ENCODE results near the gene TUBB2B.
A peak's percentile ranks its signal among the peaks of the same experiment; 100 is the strongest.
"Not testable (repeated sequence)": the region's sequence is repeated elsewhere in the genome, so short reads cannot be mapped to it uniquely, and the experiment has no call there.

TUBB2B gene

GRCh38 chr6:3253597-3253961, 26.1 kb upstream of the TUBB2B start:
- DNase-seq = no peak

GRCh38 chr6:3252861-3253596, 25.6 kb upstream of the TUBB2B start:
- DNase-seq = no peak

GRCh38 chr6:3252369-3252768, 24.9 kb upstream of the TUBB2B start:
- DNase-seq = no peak

GRCh38 chr6:3251462-3252314, 24.2 kb upstream of the TUBB2B start:
- peak; percentile 78 to 84 for DNase-seq

GRCh38 chr6:3250231-3250675, 22.8 kb upstream of the TUBB2B start:
- DNase-seq = no peak

- DNase-seq = no peak
These were observed 22.4 kb upstream of the TUBB2B start for GRCh38 chr6:3249821-3250220.

- no peak for DNase-seq
These were observed 20.0 kb upstream of the TUBB2B start for GRCh38 chr6:3247255-3248146.

GRCh38 chr6:3245216-3245615, 17.8 kb upstream of the TUBB2B start:
- DNase-seq = no peak

GRCh38 chr6:3244832-3245161, 17.3 kb upstream of the TUBB2B start:
- DNase-seq = not testable (repeated sequence)

GRCh38 chr6:3244003-3244831, 16.8 kb upstream of the TUBB2B start:
- no peak for DNase-seq

GRCh38 chr6:3242768-3243167, 15.3 kb upstream of the TUBB2B start:
- DNase-seq = no peak

- not testable (repeated sequence) for DNase-seq
These were observed 14.3 kb upstream of the TUBB2B start for GRCh38 chr6:3241745-3242144.

- DNase-seq = no peak
These were observed 13.1 kb upstream of the TUBB2B start for GRCh38 chr6:3240595-3240994.

GRCh38 chr6:3239110-3239830, 11.8 kb upstream of the TUBB2B start:
- DNase-seq = no peak

GRCh38 chr6:3237761-3238662, 10.6 kb upstream of the TUBB2B start:
- DNase-seq = no peak

GRCh38 chr6:3236005-3236404, 8.6 kb upstream of the TUBB2B start:
- DNase-seq = no peak

GRCh38 chr6:3235486-3235885, 8.0 kb upstream of the TUBB2B start:
- no peak for DNase-seq

GRCh38 chr6:3233904-3234303, 6.5 kb upstream of the TUBB2B start:
- no peak for DNase-seq

- no peak for DNase-seq
These were observed 5.9 kb upstream of the TUBB2B start for GRCh38 chr6:3233321-3233720.

Data from CD4-positive, alpha-beta T cell treated with Interleukin-1 beta for 1 hour (primary cell).